ENCODE data around the gene TIMELESS.

Gene TIMELESS

DNA sequence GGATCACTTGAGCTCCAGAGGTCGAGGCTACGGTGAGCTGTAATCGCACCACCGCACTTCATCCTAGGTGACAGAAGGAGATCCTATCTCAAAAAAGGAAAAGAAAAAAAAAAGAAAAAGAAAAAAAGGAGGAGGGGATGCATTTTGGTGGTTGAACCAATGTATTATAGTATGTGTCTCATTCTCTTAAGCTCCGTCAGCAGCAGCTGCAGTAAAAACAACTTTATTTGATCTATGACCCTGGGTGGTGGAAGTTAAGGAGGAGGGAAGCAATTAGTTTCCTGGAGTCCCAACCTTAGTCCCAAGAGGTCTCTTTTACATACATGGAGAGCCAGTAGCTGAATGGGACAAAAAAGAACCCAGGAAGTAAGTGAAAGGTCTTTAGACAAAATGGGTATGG lies 59.8 kb downstream of the TIMELESS start:
- H3K4me3 ChIP-seq (ENCODE audit: low read depth in 1 of 2, low read length in 1 of 2): no peak overlapping the region
- no peaks in the 10 kb centered on the region for H3K4me1 ChIP-seq (ENCODE audit: control insufficient read depth in 1 of 2, insufficient read depth in 1 of 2, low read depth in 1 of 2, low read length in 1 of 2)
- H3K27me3 ChIP-seq: no peaks in the 10 kb centered on the region
- no peaks in the 10 kb centered on the region for H3K36me3 ChIP-seq
- H3K27ac ChIP-seq: no peak overlapping the region
- TF ChIP-seq, protein P1, sequence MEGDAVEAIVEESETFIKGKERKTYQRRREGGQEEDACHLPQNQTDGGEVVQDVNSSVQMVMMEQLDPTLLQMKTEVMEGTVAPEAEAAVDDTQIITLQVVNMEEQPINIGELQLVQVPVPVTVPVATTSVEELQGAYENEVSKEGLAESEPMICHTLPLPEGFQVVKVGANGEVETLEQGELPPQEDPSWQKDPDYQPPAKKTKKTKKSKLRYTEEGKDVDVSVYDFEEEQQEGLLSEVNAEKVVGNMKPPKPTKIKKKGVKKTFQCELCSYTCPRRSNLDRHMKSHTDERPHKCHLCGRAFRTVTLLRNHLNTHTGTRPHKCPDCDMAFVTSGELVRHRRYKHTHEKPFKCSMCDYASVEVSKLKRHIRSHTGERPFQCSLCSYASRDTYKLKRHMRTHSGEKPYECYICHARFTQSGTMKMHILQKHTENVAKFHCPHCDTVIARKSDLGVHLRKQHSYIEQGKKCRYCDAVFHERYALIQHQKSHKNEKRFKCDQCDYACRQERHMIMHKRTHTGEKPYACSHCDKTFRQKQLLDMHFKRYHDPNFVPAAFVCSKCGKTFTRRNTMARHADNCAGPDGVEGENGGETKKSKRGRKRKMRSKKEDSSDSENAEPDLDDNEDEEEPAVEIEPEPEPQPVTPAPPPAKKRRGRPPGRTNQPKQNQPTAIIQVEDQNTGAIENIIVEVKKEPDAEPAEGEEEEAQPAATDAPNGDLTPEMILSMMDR (IDR thresholded peaks at IDR 0.05): no peak
- no peaks in the 10 kb centered on the region for H3K9me3 ChIP-seq

DNA sequence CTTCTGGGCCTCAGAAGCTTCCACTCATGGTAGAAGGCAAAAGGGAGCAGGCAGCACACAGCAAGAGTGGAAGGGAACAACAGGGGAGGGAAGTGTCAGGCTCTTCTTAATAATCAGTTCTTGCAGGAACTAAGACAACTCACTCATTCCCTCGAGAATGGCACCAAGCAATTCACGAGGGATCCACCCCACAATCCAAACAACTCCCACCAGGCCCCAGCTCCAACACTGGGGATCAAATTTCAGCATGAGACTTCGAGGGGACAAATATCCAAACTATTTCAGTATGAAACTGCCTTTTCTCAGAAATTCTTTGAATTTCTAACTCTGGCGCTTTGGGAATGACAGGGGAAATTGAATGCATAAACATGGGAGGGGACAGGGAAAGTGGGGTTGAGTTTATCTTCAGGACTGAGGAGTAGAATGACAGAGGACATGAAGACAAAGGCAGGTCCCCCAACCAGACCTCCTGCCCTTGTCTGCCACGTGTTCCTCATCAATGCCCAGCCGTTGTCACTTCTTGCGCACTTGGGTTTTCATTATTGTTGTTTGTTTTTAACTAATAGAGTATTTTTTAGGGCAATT lies 62.0 kb downstream of the TIMELESS start:
- Histone ChIP-seq H3K36me3 (no peaks in the 10 kb centered on the region), H3K9me3 (no peaks in the 10 kb centered on the region), H3K4me1 (ENCODE audit: control insufficient read depth in 1 of 2, insufficient read depth in 1 of 2, low read depth in 1 of 2, low read length in 1 of 2) (no peaks in the 10 kb centered on the region), H3K27me3 (no peaks in the 10 kb centered on the region), H3K4me3 (ENCODE audit: low read depth in 1 of 2, low read length in 1 of 2) (no peak overlapping the region), H3K27ac (no peak overlapping the region)
- TF ChIP-seq, protein P1 (IDR thresholded peaks at IDR 0.05): no peak

DNA sequence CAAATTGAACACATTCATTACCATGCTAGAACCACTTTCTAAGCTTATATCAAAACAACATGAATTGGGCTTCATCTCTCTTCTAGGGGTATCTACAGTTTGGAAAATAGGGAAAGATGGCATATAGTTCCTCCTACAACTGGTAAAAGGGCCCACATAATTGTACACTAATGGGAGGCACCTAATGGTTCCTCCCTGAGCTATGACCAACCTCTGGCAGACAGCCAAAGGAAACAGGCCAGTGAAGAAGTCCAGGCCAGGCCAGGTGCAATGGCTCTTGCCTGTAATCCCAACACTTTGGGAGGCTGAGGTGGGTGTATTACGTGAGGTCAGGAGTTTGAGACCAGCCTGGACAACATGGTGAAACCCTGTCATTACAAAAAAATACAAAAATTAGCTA lies 63.4 kb downstream of the TIMELESS start:
- no peaks in the 10 kb centered on the region for H3K36me3 ChIP-seq
- TF ChIP-seq, protein P1 (IDR thresholded peaks at IDR 0.05): no peak
- no peaks in the 10 kb centered on the region for H3K4me1 ChIP-seq (ENCODE audit: control insufficient read depth in 1 of 2, insufficient read depth in 1 of 2, low read depth in 1 of 2, low read length in 1 of 2)
- H3K27ac ChIP-seq: no peak overlapping the region
- H3K27me3 ChIP-seq: no peaks in the 10 kb centered on the region
- no peak overlapping the region for H3K4me3 ChIP-seq (ENCODE audit: low read depth in 1 of 2, low read length in 1 of 2)
- H3K9me3 ChIP-seq: no peaks in the 10 kb centered on the region

DNA sequence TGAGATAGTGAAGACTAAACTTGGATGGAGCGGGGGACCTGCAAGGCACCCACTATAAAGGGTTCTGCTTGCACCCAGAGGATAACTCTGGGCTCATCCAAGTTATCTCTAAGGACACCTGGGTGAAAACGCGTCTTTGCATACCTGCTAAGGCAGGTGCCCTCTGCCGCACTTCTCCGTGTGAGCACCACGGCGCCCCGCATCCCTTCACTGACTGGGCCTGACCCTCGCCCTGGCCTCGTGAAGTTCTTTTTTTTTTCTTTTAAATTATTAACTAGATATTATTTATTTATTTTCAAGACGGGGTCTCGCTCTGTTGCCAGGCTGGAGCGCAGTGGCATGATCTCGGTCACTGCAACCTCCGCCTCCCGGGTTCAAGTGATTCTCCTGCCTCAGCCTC lies 66.6 kb downstream of the TIMELESS start:
- Histone ChIP-seq H3K9me3 (no peaks in the 10 kb centered on the region), H3K4me1 (ENCODE audit: control insufficient read depth in 1 of 2, insufficient read depth in 1 of 2, low read depth in 1 of 2, low read length in 1 of 2) (no peaks in the 10 kb centered on the region), H3K4me3 (ENCODE audit: low read depth in 1 of 2, low read length in 1 of 2) (no peak overlapping the region), H3K27me3 (no peaks in the 10 kb centered on the region), H3K27ac (no peak overlapping the region), H3K36me3 (no peaks in the 10 kb centered on the region)
- TF ChIP-seq, protein P1 (IDR thresholded peaks at IDR 0.05): no peak

DNA sequence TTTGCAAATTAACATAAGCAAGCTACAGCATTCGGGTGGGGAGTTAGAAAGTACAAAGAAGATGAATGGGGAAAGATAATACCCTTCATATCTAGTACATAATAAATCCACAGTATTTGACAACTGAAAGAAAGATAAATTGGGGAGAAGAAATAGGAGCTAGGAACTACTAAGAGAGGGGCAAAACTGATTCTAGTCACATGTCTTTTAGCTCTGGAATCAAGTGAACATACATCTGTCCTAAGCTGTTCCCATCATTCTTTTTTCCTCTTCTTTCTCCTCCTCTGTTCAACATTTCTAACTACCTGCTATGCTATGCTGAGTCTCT lies 71.3 kb downstream of the TIMELESS start:
- Histone ChIP-seq H3K9me3 (no peaks in the 10 kb centered on the region), H3K27ac (no peak overlapping the region), H3K36me3 (no peaks in the 10 kb centered on the region), H3K4me1 (ENCODE audit: control insufficient read depth in 1 of 2, insufficient read depth in 1 of 2, low read depth in 1 of 2, low read length in 1 of 2) (peaks cover 10 to 17% of the 10 kb centered on the region in 2 experiments), H3K4me3 (ENCODE audit: low read depth in 1 of 2, low read length in 1 of 2) (no peak overlapping the region), H3K27me3 (no peaks in the 10 kb centered on the region)
- TF ChIP-seq, protein P1 (IDR thresholded peaks at IDR 0.05): no peak
